Epidermal melanocyte (primary cell): ENCODE data around the gene PGAP3.
A peak's percentile ranks its signal among the peaks of the same experiment; 100 is the strongest.
"Not testable (repeated sequence)": the region's sequence is repeated elsewhere in the genome, so short reads cannot be mapped to it uniquely, and the experiment has no call there.

Experiments used
- DNase-seq: peaks from one replicate; pipeline ENCODE4 v3.0.0; 2011; ENCODE audit warnings: low spot score; ENCODE audit not compliant: insufficient read length

Gene PGAP3

DNA sequence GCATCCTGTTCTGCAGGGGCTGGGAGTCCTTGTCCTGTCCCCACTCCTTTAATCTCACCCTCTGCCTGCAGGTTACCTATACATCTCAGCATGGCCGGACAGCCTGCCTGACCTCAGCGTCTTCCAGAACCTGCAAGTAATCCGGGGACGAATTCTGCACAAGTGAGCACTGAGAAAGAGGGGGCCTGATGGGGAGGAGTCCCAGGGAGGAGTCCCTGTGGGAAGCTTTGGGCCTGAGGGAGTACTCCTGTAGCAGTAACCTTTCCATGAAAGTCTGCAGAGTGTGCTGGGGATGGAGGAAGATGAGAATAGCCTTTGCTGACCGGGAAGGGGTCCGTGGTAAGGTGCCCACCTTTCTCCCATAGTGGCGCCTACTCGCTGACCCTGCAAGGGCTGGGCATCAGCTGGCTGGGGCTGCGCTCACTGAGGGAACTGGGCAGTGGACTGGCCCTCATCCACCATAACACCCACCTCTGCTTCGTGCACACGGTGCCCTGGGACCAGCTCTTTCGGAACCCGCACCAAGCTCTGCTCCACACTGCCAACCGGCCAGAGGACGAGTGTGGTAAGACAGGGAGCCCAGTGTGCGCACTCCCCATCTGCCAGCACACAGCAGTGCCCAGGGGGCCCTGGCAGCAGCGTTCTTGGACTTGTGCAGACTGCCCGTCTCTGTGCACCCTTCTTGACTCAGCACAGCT, 27.7 kb upstream of the PGAP3 start:
- no peak for DNase-seq

DNA sequence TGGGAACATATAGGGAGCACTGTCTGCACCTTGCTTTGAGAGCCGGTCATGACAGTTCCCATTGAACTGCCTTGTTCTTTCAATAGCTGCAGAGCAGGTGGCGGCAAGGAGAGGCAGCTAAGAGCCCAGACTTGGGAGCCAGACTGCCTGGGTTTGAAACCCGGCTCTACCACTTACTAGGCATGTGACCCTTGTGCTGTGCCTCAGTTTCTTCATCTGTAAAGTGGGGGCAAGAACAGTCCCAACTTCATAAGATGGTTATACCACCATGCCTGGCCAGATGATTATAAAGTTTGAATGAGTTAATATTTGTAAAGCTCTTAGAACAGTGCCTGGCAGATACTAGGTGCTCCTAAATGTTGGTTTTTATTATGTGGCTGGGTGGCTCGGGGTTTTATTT, 26.4 kb upstream of the PGAP3 start:
- no peak for DNase-seq

DNA sequence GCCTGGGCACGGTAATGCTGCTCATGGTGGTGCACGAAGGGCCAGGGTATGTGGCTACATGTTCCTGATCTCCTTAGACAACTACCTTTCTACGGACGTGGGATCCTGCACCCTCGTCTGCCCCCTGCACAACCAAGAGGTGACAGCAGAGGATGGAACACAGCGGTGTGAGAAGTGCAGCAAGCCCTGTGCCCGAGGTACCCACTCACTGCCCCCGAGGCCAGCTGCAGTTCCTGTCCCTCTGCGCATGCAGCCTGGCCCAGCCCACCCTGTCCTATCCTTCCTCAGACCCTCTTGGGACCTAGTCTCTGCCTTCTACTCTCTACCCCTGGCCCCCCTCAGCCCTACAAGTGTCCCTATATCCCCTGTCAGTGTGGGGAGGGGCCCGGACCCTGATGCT, 24.0 kb upstream of the PGAP3 start:
- no peak for DNase-seq

GRCh38 chr17:39711071-39711470, 23.2 kb upstream of the PGAP3 start:
- DNase-seq, result not testable (repeated sequence)

DNA sequence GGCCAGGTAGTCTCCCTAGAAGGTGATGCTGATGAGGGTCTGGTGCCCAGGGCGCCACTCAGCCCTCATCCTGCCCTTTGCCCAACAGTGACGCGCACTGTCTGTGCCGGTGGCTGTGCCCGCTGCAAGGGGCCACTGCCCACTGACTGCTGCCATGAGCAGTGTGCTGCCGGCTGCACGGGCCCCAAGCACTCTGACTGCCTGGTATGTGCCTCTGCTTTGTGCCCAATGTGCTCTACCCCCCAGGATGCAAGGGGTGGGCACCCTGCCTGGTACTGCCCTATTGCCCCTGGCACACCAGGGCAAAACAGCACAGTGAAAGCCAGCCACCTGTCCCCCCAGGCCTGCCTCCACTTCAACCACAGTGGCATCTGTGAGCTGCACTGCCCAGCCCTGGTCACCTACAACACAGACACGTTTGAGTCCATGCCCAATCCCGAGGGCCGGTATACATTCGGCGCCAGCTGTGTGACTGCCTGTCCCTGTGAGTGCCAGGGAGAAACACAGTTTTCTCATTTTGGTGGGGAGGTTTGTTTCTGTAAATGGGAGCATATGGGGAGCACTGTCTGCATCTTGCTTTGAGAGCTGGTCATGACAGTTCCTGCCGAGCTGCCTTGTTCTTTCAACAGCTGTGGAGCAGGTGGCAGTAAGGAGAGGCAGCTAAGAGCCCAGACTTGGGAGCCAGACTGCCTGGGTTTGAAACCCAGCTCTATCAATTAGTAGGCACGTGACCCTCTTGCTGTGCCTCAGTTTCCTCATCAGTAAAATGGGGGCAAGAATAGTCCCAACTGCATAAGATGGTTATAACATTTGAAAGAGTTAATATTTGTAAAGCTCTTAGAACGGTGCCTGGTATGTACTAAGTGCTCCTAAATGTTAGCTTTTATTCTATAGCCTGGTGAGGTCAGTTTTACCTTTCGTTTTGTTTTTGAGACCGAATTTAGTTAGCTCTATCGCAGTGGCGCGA, 22.4 kb upstream of the PGAP3 start:
- no peak for DNase-seq

DNA sequence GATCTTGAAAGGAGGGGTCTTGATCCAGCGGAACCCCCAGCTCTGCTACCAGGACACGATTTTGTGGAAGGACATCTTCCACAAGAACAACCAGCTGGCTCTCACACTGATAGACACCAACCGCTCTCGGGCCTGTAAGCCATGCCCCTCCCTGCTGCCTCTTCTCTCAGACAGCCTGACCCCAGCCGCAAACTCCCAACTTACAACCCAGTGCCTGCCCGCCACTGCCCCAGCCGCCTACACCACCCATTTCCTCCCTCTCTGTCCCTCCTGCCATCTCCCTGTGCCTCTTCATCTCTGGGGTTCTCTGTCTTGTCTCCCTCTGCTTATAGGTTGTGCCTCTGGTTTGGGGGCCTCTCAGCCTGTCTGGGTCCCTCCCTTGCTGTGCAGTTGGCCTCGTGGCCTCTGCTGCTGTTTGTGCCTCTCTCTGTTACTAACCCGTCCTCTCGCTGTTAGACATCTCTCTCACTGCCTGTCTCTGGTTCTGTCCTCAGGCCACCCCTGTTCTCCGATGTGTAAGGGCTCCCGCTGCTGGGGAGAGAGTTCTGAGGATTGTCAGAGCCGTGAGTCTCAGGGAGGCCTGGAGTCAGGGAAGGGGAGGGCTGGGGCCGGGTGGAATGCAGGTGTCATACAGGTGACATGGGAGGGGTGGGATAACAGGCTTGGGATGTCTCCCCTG, 21.6 kb upstream of the PGAP3 start:
- DNase-seq, result no peak

DNA sequence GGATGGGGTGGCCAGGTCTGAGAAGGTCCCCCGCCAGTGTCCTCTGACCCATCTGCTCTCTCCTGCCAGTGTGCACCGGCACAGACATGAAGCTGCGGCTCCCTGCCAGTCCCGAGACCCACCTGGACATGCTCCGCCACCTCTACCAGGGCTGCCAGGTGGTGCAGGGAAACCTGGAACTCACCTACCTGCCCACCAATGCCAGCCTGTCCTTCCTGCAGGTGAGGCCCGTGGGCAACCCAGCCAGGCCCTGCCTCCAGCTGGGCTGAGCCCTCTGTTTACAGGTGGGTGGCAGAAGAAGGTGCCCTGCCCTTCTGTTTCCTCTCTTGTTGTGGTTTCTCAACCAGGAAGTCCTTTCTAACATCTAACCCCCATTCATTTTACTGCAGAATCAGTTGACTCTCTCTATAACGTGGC, 19.1 kb upstream of the PGAP3 start:
- DNase-seq, result no peak

DNA sequence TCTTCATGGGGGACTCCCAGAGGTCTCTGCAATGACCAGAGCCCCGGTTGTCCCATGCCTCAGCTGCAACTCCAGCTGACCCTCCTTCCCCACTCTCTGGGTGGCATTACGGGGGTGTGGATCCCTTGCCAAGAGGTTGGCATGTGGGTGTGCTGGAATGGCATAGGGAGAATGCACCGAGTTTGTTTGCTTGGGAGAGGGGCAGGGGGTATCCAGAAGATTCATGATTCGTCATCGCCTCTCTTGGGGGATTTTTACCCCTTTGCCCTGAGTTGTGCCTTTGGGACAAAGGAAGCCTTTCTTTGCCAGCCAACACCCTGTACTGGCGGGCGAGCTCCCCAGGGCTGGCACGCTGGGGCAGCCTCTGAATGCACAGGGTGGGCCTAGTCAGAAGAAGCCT, 18.5 kb upstream of the PGAP3 start:
- no peak for DNase-seq

DNA sequence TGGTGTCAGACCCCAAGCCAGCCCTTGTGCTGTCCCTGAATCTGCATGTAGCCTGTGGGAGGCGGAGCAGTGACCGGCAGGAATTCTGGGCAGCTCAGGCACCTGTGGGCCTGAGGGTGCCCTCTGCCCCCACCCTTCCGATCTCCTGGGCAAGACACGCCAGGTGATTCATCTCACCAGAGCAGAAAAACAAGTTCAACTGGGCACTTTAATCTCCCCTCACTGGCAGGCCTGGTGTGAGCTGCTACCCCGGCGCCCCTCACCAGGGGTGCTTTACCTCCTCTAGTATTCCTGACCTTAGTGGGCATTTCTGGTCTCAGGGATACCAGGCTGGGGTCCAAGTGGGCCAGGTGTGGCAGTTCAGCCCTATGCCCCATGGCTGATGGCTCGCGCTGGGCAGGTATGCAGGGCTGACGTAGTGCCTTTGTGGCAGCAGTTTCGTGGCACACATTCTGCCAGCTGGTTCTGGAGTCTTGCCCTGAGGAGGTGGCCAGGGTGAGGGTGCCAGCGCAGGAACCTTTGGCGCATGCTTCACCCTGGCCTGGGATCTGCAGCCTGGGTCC, 18.0 kb upstream of the PGAP3 start:
- DNase-seq, result no peak

DNA sequence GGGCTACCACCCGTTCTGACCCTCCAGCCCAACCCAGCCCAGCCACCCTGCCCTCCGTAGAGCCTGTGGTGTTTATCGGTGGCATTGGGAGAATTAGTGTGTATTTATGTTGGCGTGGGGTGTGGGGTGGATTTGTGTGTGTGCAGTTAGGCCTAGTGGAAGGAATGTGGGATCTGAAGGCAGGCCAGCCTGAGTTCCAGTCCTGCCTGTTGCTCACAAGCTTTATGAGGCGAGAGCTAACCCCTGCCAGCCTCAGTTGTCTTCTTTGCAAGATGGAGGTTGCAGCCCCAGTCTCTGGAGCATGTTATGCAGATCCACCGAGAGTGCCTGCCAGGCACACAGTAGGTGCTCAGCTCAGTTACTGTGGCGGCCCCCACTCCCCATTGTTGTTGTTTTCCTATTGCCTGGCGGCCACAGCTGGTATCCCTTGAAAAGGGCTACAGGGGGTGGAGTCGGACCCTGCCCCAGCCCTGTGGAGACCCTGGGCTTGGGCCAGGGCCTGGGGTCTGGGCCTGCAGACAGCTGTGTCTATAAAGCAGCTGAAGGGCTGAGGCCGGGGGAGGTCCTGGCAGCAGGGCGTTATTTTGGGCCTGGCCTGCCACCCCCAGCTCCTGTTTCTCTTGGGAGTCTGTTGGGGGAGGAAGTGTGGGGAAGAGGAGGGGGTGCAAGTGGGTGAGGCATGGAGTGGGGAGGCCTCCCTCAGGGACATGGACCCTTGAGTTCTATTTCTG, 17.1 kb upstream of the PGAP3 start:
- DNase-seq, result no peak

- DNase-seq, result no peak
Observed at GRCh38 chr17:39703913-39704312, 16.1 kb upstream of the PGAP3 start.

DNA sequence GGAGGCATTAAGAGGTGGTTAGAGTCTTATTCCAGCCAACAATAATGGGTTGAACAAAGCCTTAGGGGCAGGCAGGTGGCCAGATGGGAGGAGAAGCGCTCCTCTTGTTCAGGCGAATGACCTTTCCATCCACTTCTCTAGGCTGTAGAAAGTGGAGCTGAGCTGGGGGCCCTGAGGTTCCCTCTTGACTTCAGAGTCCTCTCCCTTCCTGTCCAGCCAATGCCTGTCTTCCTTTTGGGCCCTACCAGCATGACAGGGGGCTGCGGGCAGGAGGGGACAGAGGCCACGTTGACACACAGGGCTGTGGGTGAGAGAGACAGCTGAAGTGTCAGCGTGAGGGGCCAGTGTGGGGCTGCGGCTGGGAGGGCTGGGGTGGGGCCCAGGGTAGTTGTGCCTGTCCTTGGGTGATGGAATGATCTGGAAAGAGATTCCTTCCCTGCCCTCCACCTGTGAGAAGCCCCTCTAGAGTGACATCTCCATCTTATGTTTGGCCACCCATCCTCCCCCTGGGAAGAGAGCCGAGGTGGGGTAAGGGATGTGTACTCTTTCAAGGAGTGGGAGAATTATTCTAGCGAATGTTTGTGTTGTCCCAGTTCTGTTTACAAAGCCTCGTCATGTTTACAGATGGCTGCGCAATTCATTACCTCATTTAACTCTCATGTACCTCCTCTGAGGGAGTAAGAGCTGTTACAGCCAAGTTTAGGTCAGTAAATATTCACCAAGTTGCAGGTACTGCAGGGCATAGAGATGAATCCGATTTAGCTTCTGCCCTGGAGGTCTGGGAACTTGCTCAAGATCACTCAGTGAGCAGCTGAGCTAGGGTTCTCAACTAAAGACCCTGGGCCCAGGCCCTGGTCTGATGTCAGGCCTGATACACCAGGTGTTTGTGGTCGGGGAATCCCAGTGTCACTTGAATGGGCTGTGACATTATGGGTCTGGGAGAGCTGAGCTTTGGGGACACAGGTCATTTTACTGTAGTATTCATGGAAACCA, 15.3 kb upstream of the PGAP3 start:
- no peak for DNase-seq

- no peak for DNase-seq
Observed at GRCh38 chr17:39701784-39702422, 14.0 kb upstream of the PGAP3 start.

- no peak for DNase-seq
Observed at GRCh38 chr17:39701012-39701783, 13.3 kb upstream of the PGAP3 start.

- DNase-seq, result peak; percentile 49
Observed at GRCh38 chr17:39700148-39700987, 12.5 kb upstream of the PGAP3 start.

GRCh38 chr17:39699818-39700147, 11.9 kb upstream of the PGAP3 start, which contains the start of gene ERBB2:
ERBB2 (plus strand) TSS chr17:39700064; CDS start chr17:39700239, 175 bp downstream.
- DNase-seq, result peak; percentile 78

- DNase-seq, result not testable (repeated sequence)
Observed at GRCh38 chr17:39699157-39699817, 11.4 kb upstream of the PGAP3 start.
